Astrocyte of the cerebellum (primary cell): ENCODE data around the gene TMEM196.

ENCODE experiments used
- DNase-seq: peaks from one replicate; pipeline ENCODE4 v3.0.0-alpha.2; 2011; ENCODE audit warnings: low read depth
- H3K4me3 ChIP-seq: 2 replicates; pipeline ENCODE4 v1.5.1; 2011; ENCODE audit warnings: mild to moderate bottlenecking, low read depth, low read length, moderate library complexity
- in situ Hi-C: cut with HindIII; loops from 2 replicates; pipeline ENCODE4 v1.10.0; 2017; ENCODE audit warnings: low sequenced_read_pairs
- TF ChIP-seq, protein P1 (sequence below): IDR thresholded peaks from 2 replicates; pipeline ENCODE4 v1.5.1; 2012; ENCODE audit warnings: low read length, low read depth, moderate library complexity, mild to moderate bottlenecking; ENCODE audit errors: missing control alignments

Gene TMEM196

DNA sequence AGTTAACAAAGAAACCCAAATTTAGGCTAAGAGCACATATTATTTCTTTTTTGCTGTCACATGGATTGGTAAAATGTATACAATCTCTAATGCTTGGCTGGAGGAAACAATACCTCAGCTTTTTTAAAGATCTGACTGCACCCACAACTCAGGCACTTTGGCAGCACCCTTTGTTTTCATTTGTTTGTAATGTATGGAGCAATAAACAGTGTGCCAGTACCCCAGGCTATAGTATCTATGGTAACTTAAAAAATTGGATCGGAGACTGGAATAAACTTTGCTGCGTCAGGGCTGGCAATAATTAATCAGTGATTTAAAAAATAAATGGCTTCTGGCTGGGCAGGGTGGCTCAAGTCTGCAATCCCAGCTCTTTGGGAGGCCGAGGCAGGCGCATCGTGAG, 91.8 kb downstream of the TMEM196 start:
- TF ChIP-seq, protein P1, sequence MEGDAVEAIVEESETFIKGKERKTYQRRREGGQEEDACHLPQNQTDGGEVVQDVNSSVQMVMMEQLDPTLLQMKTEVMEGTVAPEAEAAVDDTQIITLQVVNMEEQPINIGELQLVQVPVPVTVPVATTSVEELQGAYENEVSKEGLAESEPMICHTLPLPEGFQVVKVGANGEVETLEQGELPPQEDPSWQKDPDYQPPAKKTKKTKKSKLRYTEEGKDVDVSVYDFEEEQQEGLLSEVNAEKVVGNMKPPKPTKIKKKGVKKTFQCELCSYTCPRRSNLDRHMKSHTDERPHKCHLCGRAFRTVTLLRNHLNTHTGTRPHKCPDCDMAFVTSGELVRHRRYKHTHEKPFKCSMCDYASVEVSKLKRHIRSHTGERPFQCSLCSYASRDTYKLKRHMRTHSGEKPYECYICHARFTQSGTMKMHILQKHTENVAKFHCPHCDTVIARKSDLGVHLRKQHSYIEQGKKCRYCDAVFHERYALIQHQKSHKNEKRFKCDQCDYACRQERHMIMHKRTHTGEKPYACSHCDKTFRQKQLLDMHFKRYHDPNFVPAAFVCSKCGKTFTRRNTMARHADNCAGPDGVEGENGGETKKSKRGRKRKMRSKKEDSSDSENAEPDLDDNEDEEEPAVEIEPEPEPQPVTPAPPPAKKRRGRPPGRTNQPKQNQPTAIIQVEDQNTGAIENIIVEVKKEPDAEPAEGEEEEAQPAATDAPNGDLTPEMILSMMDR, result no peak
- in situ Hi-C loops, result no loop called here
- no peak overlapping the region for H3K4me3 ChIP-seq
- DNase-seq, result no peak

DNA sequence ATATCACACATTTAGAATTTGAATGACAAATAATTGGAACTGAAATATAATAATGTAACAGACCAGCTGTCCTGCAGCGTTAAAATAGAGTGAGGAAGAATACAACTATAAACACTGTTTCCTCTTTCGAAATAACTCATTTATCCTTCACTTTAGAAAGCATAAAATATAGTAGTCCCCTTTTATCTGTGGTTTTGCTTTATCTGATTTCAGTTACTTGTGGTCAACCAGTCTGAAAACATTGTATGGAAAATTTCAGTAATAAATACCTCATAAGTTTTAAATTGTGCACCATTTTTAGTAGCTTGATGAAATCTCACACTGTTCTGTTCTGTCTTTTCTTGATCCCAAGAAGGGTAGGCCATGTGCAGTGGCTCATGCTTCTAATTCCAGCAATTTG, 96.2 kb downstream of the TMEM196 start:
- TF ChIP-seq, protein P1, result no peak
- in situ Hi-C loops, result no loop called here
- DNase-seq, result no peak
- no peak overlapping the region for H3K4me3 ChIP-seq

DNA sequence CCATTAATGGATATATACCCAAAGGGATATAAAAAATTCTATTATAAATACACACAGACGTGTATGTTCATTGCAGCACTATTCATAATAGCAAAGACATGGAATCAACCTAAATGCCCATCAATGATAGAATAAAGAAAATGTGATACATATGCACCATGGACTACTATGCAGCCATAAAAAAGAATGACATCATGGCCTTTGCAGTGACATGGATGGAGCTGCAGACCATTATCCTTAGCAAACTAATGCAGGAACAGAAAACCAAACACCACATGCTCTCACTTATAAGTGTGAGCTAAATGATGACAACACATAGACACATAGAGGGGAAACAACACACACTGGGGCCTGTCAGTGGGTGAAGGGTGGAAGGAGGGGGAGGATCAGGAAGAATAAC, 97.6 kb downstream of the TMEM196 start:
- DNase-seq, result no peak
- TF ChIP-seq, protein P1, result no peak
- in situ Hi-C loops, result no loop called here
- no peak overlapping the region for H3K4me3 ChIP-seq

- TF ChIP-seq, protein P1, result no peak
- peak; percentile 39 for DNase-seq
- H3K4me3 ChIP-seq, result no peak overlapping the region
- in situ Hi-C loops, result loop anchor here (25.0 kb wide), 1 partner anchor 1312 kb away; no protein-coding TSS in a partner anchor
Measured at GRCh38 chr7:19674266-19674960, 99.0 kb downstream of the TMEM196 start.

- DNase-seq, result no peak
- in situ Hi-C loops, result loop anchor here (25.0 kb wide), 1 partner anchor 1309 kb away; no protein-coding TSS in a partner anchor
- TF ChIP-seq, protein P1, result no peak
- no peak overlapping the region for H3K4me3 ChIP-seq
Measured at GRCh38 chr7:19670806-19671205, 102.6 kb downstream of the TMEM196 start.
